Measurements from ENCODE around the gene KAT14.
"Not testable (repeated sequence)": the region's sequence is repeated elsewhere in the genome, so short reads cannot be mapped to it uniquely, and the experiment has no call there.

Gene KAT14

DNA sequence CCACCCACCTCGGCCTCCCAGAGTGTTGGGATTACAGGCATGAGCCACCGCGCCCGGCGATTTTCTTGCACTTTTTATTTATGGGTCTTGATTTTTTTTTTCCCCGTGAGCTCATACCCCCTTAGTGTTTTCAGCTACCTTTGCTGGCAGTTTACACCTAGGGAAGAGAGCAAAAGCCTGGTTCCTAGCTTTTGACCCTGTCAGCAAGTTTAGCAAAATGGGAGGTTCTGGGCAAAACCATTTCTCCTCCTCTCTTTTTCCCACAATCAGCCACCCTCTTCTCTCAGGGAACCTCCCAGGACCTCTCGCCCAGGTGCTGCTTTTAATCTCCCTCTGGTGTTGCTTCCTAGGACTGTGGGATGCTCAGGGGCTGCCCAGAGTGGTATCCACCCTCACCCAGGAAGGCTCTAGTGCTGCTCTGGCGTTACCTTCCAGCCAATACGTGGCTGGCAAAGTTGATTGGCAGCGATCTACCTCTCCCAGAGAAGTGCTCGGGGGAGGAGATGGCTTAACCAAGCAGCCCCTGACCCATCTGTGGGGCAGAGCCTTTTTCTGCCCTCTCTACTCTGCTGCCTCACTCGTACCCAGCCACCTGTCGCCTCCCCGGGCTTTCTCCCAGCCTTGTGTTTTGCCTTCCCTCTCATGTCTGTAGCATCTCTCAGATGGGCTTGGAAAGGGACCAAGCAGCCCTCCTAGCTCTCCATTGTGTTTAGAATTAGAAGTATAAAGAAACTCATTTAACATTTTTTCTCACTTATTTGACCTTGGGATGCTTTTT lies 37.4 kb downstream of the KAT14 start:
- TF ChIP-seq, protein P1, sequence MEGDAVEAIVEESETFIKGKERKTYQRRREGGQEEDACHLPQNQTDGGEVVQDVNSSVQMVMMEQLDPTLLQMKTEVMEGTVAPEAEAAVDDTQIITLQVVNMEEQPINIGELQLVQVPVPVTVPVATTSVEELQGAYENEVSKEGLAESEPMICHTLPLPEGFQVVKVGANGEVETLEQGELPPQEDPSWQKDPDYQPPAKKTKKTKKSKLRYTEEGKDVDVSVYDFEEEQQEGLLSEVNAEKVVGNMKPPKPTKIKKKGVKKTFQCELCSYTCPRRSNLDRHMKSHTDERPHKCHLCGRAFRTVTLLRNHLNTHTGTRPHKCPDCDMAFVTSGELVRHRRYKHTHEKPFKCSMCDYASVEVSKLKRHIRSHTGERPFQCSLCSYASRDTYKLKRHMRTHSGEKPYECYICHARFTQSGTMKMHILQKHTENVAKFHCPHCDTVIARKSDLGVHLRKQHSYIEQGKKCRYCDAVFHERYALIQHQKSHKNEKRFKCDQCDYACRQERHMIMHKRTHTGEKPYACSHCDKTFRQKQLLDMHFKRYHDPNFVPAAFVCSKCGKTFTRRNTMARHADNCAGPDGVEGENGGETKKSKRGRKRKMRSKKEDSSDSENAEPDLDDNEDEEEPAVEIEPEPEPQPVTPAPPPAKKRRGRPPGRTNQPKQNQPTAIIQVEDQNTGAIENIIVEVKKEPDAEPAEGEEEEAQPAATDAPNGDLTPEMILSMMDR (IDR thresholded peaks at IDR 0.05; ENCODE audit: low read depth, low read length) = no peak
- H3K4me3 ChIP-seq (replicated peaks in 1 of 2; ENCODE audit: low read depth in 2 of 2, low read length in 2 of 2) = no peak overlapping the region
- no peak for DNase-seq (ENCODE audit: low read depth in 2 of 2)

DNA sequence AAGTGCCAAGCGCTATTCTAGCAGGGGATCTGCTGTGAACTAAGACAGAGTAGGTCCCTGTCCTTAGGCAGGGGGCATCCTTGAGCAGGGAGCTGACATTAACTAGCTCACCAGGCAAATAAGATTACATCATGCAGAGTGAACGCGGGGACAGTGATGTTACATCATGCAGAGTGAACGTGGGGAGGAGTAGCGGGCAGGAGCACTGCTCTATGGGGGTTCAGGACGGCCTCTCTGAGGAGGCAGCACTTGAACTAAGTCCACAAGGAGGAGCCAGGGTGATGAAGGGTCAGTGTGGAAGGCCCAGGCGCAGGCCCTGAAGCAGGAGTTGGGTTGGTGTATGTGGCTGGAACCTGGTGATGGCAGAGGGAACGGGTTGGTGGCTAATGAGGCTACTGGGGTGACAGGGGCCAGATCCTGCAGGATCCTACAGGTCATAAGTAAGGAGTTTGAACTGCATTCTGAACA lies 38.7 kb downstream of the KAT14 start:
- TF ChIP-seq, protein P1 (IDR thresholded peaks at IDR 0.05; ENCODE audit: low read depth, low read length) = no peak
- DNase-seq (ENCODE audit: low read depth in 2 of 2) = no peak
- no peak overlapping the region for H3K4me3 ChIP-seq (replicated peaks in 1 of 2; ENCODE audit: low read depth in 2 of 2, low read length in 2 of 2)

DNA sequence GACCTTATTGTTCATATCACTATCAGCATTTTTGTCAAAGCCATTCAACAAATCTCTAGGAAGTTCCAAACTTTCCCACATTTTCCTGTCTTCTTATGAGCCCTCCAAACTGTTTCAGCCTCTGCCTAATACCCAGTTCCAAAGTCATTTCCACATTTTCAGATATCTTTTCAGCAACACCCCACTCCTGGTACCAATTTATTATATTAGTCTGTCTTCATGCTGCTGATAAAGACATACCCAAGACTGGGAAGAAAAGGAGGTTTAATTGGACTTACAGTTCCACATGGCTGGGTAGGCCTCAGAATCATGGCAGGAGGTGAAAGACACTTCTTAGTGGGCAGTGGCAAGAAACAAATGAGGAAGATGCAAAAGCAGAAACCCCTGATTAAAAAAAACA lies 42.7 kb downstream of the KAT14 start:
- H3K4me3 ChIP-seq (replicated peaks in 1 of 2; ENCODE audit: low read depth in 2 of 2, low read length in 2 of 2); DNase-seq (ENCODE audit: low read depth in 2 of 2): not testable (repeated sequence)

DNA sequence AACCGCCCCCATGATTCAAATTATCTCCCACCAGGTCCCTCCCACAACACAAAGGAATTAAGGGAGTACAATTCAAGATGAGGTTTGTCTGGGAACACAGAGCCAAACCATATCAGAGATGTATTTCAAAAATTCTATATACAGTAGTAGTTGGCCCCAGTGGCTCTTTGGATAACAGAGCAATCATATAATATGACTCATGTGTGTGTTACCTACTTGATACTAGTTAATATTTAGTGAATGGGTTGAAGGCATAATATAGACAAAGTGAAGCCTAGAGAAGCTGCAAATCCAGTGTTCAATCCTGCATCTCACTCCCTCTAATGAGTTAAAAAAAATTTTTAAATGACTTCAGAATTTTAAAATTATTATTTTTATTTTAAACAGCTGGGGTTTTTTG lies 43.2 kb downstream of the KAT14 start:
- DNase-seq (ENCODE audit: low read depth in 2 of 2) = no peak
- no peak overlapping the region for H3K4me3 ChIP-seq (replicated peaks in 1 of 2; ENCODE audit: low read depth in 2 of 2, low read length in 2 of 2)
- TF ChIP-seq, protein P1 (IDR thresholded peaks at IDR 0.05; ENCODE audit: low read depth, low read length) = no peak

DNA sequence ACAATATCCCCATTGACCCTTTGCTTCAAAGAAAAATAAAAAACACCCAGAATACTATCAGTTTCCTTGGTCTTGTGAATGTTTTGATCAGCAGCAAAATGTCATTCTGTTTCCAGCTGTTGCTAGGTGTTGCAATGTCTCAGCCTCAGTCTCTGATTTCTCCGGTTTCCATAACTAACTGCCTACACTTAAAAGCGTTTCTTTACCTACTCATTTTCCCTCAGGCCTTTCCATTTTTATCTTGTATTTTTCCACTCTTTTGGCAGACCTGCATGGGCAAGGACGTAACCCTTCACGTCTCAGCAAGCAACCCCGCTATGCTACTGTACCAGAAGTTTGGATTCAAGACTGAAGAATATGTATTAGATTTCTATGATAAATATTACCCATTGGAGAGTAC lies 49.4 kb downstream of the KAT14 start:
- DNase-seq (ENCODE audit: low read depth in 2 of 2) = no peak
- no peak overlapping the region for H3K4me3 ChIP-seq (replicated peaks in 1 of 2; ENCODE audit: low read depth in 2 of 2, low read length in 2 of 2)
- TF ChIP-seq, protein P1 (IDR thresholded peaks at IDR 0.05; ENCODE audit: low read depth, low read length) = no peak

DNA sequence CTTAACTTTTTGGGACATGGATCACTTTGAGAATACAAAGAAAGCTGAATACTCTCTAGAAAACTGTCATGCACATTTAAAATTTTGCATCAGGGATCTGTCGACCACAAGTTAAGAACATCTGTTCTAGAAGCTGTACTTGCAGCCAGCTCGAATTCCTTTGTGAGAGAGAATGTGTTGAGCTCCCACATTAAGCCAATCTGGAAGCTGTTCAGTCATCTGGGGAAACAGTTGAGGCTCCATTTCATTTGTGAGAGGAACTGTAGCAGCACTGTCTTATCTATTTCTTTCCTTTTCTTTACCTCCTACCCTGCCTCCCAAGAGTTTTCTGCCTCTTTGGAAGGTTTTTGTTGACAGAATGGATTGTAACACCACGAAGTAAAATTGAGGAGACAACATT lies 50.8 kb downstream of the KAT14 start:
- H3K4me3 ChIP-seq (replicated peaks in 1 of 2; ENCODE audit: low read depth in 2 of 2, low read length in 2 of 2) = no peak overlapping the region
- peak in 1 of 2 donors; percentile 28 for DNase-seq (ENCODE audit: low read depth in 2 of 2)
- TF ChIP-seq, protein P1 (IDR thresholded peaks at IDR 0.05; ENCODE audit: low read depth, low read length) = no peak

DNA sequence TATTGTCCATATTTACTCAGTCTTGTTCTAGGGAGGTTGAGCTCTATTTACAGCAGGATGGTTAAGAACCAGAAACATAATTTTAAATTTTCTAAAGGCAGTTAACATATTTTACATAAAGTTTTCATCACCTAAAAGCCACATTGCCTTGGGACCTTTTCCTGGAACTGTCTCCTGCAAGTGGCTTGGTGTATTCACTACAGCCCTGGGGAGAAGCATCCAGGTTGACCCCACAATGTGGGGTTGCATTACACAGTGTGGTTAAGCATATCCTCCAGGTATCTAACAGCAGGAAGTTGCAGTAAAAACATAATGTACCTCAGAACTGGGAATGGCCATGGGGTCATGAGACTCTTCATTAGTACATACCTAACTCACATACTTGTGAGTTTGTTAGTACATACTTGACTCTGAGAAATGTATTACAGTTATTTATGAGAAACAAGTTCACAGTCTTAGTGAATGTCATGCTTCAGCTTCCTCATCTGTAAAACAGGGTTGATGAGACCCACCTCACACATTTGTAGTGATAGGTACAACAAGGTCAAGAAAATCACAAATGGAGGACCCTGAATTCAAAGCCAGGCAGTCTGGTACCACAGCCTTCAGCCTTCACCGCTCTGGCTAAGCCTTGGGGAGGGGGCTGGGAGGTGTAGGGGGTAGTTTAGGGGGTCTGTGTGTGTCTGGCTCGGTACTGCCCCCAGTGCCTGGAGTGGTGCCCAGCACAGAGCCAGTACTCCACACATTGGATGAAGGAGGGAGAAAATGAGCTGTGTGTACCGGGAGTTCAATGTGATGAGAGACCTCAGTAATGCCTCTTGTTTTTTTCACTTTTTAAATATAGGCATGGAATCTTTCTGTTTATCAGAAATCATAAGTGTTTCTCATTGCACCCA lies 52.9 kb downstream of the KAT14 start:
- no peak overlapping the region for H3K4me3 ChIP-seq (replicated peaks in 1 of 2; ENCODE audit: low read depth in 2 of 2, low read length in 2 of 2)
- DNase-seq (ENCODE audit: low read depth in 2 of 2) = no peak
- TF ChIP-seq, protein P1 (IDR thresholded peaks at IDR 0.05; ENCODE audit: low read depth, low read length) = no peak

Data from cardiac fibroblast (primary cell).